ENCODE results near the gene TMCC3.
"Not testable (repeated sequence)": the region's sequence is repeated elsewhere in the genome, so short reads cannot be mapped to it uniquely, and the experiment has no call there.

TMCC3 gene

GRCh38 chr12:94650143-94651056 lies at the start of gene TMCC3:
TSS of gene TMCC3 (minus strand) at chr12:94650557. CDS start at chr12:94650430, 127 bp downstream.
- peak; percentile 38 to 39 for ATAC-seq

- no peak for ATAC-seq
Measured at GRCh38 chr12:94699801-94700200, 49.4 kb upstream of the TMCC3 start.

- ATAC-seq = no peak
Measured at GRCh38 chr12:94698578-94698977, 48.2 kb upstream of the TMCC3 start.

GRCh38 chr12:94697631-94698030 lies 47.3 kb upstream of the TMCC3 start:
- ATAC-seq = no peak

GRCh38 chr12:94694732-94695131 lies 44.4 kb upstream of the TMCC3 start:
- ATAC-seq = no peak

- ATAC-seq = not testable (repeated sequence)
Measured at GRCh38 chr12:94692826-94693225, 42.5 kb upstream of the TMCC3 start.

GRCh38 chr12:94690198-94690771 lies 39.9 kb upstream of the TMCC3 start:
- ATAC-seq = no peak

GRCh38 chr12:94689646-94690036 lies 39.3 kb upstream of the TMCC3 start:
- ATAC-seq = no peak

- peak in 1 of 2 donors; percentile 53 for ATAC-seq
Measured at GRCh38 chr12:94689002-94689645, 38.8 kb upstream of the TMCC3 start.

GRCh38 chr12:94687891-94688290 lies 37.5 kb upstream of the TMCC3 start:
- no peak for ATAC-seq

GRCh38 chr12:94686834-94687628 lies 36.7 kb upstream of the TMCC3 start:
- ATAC-seq = no peak

- ATAC-seq = no peak
Measured at GRCh38 chr12:94684416-94685142, 34.2 kb upstream of the TMCC3 start.

GRCh38 chr12:94679554-94680195 lies 29.3 kb upstream of the TMCC3 start:
- no peak for ATAC-seq

- no peak for ATAC-seq
Measured at GRCh38 chr12:94678849-94679248, 28.5 kb upstream of the TMCC3 start.

GRCh38 chr12:94678379-94678778 lies 28.0 kb upstream of the TMCC3 start:
- ATAC-seq = no peak

GRCh38 chr12:94677778-94678177 lies 27.4 kb upstream of the TMCC3 start:
- peak in 1 of 2 donors; percentile 25 for ATAC-seq

- ATAC-seq = no peak
Measured at GRCh38 chr12:94676922-94677321, 26.6 kb upstream of the TMCC3 start.

- peak; percentile 25 to 61 for ATAC-seq
Measured at GRCh38 chr12:94676031-94676641, 25.8 kb upstream of the TMCC3 start.

- no peak for ATAC-seq
Measured at GRCh38 chr12:94674835-94675234, 24.5 kb upstream of the TMCC3 start.

GRCh38 chr12:94674051-94674451 lies 23.7 kb upstream of the TMCC3 start:
- no peak for ATAC-seq

- no peak for ATAC-seq
Measured at GRCh38 chr12:94673496-94673895, 23.1 kb upstream of the TMCC3 start.
